ENCODE data around the gene DMRTC2. TPM values are rescaled to one million over a fixed set of nuclear protein-coding genes. Genes with fewer than 3 reads are reported as not detected.

Gene DMRTC2
- total and polyA plus RNA-seq, 2 of the 8 experiments (the other 6 are each of a cell fraction or from before 2014, with no cell fraction given), result not detected

DNA sequence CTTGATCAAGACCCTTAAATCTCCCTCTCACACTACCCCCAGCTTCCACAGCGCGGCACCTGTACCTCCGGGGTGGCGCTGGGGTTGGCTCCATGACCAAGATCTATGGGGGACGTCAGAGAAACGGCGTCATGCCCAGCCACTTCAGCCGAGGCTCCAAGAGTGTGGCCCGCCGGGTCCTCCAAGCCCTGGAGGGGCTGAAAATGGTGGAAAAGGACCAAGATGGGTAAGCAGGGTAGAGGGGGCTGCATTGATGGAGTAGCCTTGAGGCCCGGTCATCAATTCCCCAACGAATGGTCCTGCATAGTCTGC lies 24.1 kb downstream of the DMRTC2 start:
- H3K23ac ChIP-seq (ENCODE audit: insufficient read length), result no peak overlapping the region
- no peak overlapping the region for H2AFZ ChIP-seq (ENCODE audit: low read length)
- H4K20me1 ChIP-seq (replicated peaks in 1 of 2; ENCODE audit: control insufficient read depth in 1 of 2, insufficient read depth in 2 of 2, low read length in 2 of 2), result peaks cover 37 to 47% of the 10 kb centered on the region in 2 experiments
- no peak overlapping the region for H3K4me2 ChIP-seq (ENCODE audit: insufficient read depth in 1 of 2, low read depth in 2 of 2, low read length in 2 of 2)
- H3K79me1 ChIP-seq (ENCODE audit: low read depth, low read length), result peaks cover 16% of the 10 kb centered on the region
- H2BK120ac ChIP-seq (replicated peaks; ENCODE audit: low read depth, low read length), result no peak overlapping the region
- no peaks in the 10 kb centered on the region for H3K9me3 ChIP-seq (ENCODE audit: insufficient read depth in 2 of 2, low read depth in 1 of 2, low read length in 1 of 2)
- H3K36me3 ChIP-seq (ENCODE audit: control insufficient read depth in 2 of 4, insufficient read depth in 4 of 4, low read length in 3 of 4), result peaks cover 43 to 76% (median 66%) of the 10 kb centered on the region in 4 experiments
- H4K5ac ChIP-seq (ENCODE audit: insufficient read length, low read depth, low read length), result no peak overlapping the region
- H3K14ac ChIP-seq (ENCODE audit: insufficient read length), result no peak overlapping the region
- no peak overlapping the region for H2BK12ac ChIP-seq (ENCODE audit: low read depth, low read length)
- H2BK5ac ChIP-seq (ENCODE audit: low read depth, low read length), result no peak overlapping the region
- ChIA-PET CTCF (ENCODE audit: partially characterized antibody) (interaction anchor here (0.9 kb wide), 1 partner anchor 69 kb away, joined by 3 read pairs; no protein-coding TSS in a partner anchor), POLR2A (ENCODE audit: partially characterized antibody) (interaction anchor here (0.6 to 13.9 kb wide), 16 partner anchors 11 to 692 kb away, joined by 3 to 298 read pairs (median 6); partner anchors contain the start of genes ARHGEF1, B9D2, RABAC1 and RPS19)
- H3K27ac ChIP-seq (ENCODE audit: low read depth, low read length), result no peak overlapping the region
- H2AK5ac ChIP-seq (ENCODE audit: low read depth, low read length), result no peak overlapping the region
- no peak overlapping the region for H3K9ac ChIP-seq (replicated peaks in 1 of 4; ENCODE audit: extremely low read depth in 1 of 4, low read depth in 3 of 4, low read length in 3 of 4)
- H4K8ac ChIP-seq (ENCODE audit: extremely low read depth, insufficient read depth, low read length), result no peak overlapping the region
- H4K91ac ChIP-seq (replicated peaks; ENCODE audit: insufficient read length, low read length), result no peak overlapping the region
- peaks cover 0 to 37% of the 10 kb centered on the region in 2 experiments; a peak in 3 of 4 replicates for H3K79me2 ChIP-seq (ENCODE audit: control insufficient read depth in 1 of 2, insufficient read depth in 2 of 2, low read length in 2 of 2)
- H3K4me1 ChIP-seq (replicated peaks in 1 of 4; ENCODE audit: control insufficient read depth in 3 of 4, insufficient read depth in 4 of 4, low read length in 3 of 4), result peaks cover 0 to 5% (median 2%) of the 10 kb centered on the region in 4 experiments; a peak in 5 of 7 replicates
- no peak for DNase-seq (ENCODE audit: low read depth in 1 of 2, low spot score in 2 of 2)
- H3K4me3 ChIP-seq (ENCODE audit: extremely low read depth in 1 of 4, insufficient read depth in 2 of 4, low read depth in 3 of 4, low read length in 4 of 4), result no peak overlapping the region
- no peak overlapping the region for H3K56ac ChIP-seq (replicated peaks; ENCODE audit: insufficient read length, low read depth, low read length)
- no peak for FAIRE-seq
- H3K18ac ChIP-seq (ENCODE audit: extremely low read depth, low read length), result no peak overlapping the region
- H3K27me3 ChIP-seq (replicated peaks in 1 of 4; ENCODE audit: control insufficient read depth in 3 of 4, extremely low read depth in 1 of 4, insufficient read depth in 3 of 4, low read length in 3 of 4), result no peaks in the 10 kb centered on the region
- 96% methylated on average over 10 of the region's 12 CpGs; no CpG with 5 or more reads in 1 of the 2 experiments for WGBS, 2 experiments (ENCODE audit: extremely low coverage in 1 of 2, insufficient coverage in 1 of 2, insufficient read length in 1 of 2, insufficient replicate concordance in 2 of 2, low coverage in 1 of 2, low lambda C conversion rate in 2 of 2, missing lambda C conversion rate in 1 of 2)
- H2BK20ac ChIP-seq (ENCODE audit: low read length), result no peak overlapping the region
- H2BK15ac ChIP-seq (ENCODE audit: low read length), result no peak overlapping the region
- H3K23me2 ChIP-seq (ENCODE audit: low read depth, low read length), result no peaks in the 10 kb centered on the region
- no peak overlapping the region for H3K4ac ChIP-seq (replicated peaks; ENCODE audit: insufficient read length, low read depth, low read length)
- TF ChIP-seq KDM1A (IDR thresholded peaks at IDR 0.05; ENCODE audit: borderline replicate concordance, low read length) (no peak), BRCA1 (IDR thresholded peaks at IDR 0.05; ENCODE audit: low read depth, low read length) (no peak), TEAD4 (IDR thresholded peaks at IDR 0.05; ENCODE audit: low read depth, low read length) (no peak), FOSL1 (IDR thresholded peaks at IDR 0.05; ENCODE audit: insufficient read depth, low read depth, low read length) (no peak), YY1 (IDR thresholded peaks at IDR 0.05; ENCODE audit: low read depth, low read length) (no peak), ASH2L (IDR thresholded peaks at IDR 0.05; ENCODE audit: low read length) (no peak), HDAC2 (IDR thresholded peaks at IDR 0.05; ENCODE audit: borderline replicate concordance in 1 of 2, low read depth in 2 of 2, low read length in 2 of 2) (no peak), HDAC6 (IDR thresholded peaks at IDR 0.05; ENCODE audit: low read depth, low read length) (no peak), CHD1 (IDR thresholded peaks at IDR 0.05; ENCODE audit: low read depth, low read length) (no peak), BACH1 (IDR thresholded peaks at IDR 0.05; ENCODE audit: low read length) (no peak), TAF7 (optimal IDR thresholded peaks at IDR 0.05; ENCODE audit: borderline replicate concordance, low read depth, low read length) (no peak)
- TF ChIP-seq, protein P1, sequence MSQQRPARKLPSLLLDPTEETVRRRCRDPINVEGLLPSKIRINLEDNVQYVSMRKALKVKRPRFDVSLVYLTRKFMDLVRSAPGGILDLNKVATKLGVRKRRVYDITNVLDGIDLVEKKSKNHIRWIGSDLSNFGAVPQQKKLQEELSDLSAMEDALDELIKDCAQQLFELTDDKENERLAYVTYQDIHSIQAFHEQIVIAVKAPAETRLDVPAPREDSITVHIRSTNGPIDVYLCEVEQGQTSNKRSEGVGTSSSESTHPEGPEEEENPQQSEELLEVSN (IDR thresholded peaks at IDR 0.05), result no peak
